ENCODE results near the gene C12orf57.

DNA sequence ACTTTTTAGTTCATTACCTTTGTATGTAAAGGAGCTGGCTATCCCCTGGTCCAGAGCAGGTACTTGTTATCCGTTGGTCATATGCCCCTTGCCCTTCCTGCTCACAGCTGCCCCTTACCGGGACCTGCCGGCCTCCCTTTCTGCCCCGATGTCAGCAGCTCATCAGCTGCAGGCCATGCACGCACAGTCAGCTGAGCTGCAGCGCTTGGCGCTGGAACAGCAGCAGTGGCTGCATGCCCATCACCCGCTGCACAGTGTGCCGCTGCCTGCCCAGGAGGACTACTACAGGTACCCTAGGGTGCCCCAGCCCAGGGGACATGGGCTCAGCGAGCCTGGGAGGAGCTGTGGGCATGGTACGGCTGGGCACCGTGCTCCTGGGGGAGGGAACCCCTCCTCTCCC, 2.6 kb upstream of the C12orf57 start:
- TF ChIP-seq, protein P1, sequence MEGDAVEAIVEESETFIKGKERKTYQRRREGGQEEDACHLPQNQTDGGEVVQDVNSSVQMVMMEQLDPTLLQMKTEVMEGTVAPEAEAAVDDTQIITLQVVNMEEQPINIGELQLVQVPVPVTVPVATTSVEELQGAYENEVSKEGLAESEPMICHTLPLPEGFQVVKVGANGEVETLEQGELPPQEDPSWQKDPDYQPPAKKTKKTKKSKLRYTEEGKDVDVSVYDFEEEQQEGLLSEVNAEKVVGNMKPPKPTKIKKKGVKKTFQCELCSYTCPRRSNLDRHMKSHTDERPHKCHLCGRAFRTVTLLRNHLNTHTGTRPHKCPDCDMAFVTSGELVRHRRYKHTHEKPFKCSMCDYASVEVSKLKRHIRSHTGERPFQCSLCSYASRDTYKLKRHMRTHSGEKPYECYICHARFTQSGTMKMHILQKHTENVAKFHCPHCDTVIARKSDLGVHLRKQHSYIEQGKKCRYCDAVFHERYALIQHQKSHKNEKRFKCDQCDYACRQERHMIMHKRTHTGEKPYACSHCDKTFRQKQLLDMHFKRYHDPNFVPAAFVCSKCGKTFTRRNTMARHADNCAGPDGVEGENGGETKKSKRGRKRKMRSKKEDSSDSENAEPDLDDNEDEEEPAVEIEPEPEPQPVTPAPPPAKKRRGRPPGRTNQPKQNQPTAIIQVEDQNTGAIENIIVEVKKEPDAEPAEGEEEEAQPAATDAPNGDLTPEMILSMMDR (IDR thresholded peaks at IDR 0.05; ENCODE audit: poor library complexity), result no peak
- TF ChIP-seq EZH2 (IDR thresholded peaks at IDR 0.05; ENCODE audit: borderline replicate concordance) (no peak), EZH2phosphoT487 (IDR thresholded peaks at IDR 0.05; ENCODE audit: low read depth, severe bottlenecking, unreplicated experiment) (no peak)

Data from hepatocyte (in vitro differentiated cells).